Astrocyte (in vitro differentiated cells and primary cell): ENCODE results near the gene JAZF1. TPM values are rescaled to one million over a fixed set of nuclear protein-coding genes. Genes with fewer than 3 reads are reported as not detected.

Source experiments
- DNase-seq: peaks from one replicate; pipeline ENCODE4 v3.0.0-alpha.2; 2010; ENCODE audit warnings: low read depth
- FAIRE-seq: peaks from 2 replicates; lab custom pipeline; 2011; peaks lifted over from hg19 to GRCh38; lab: Jason Lieb, UNC
- H2AFZ ChIP-seq: 2 replicates; pipeline ENCODE4 v1.6.0; 2012; ENCODE audit warnings: low read depth, low read length, inconsistent platforms
- H3K27ac ChIP-seq: 2 replicates; pipeline ENCODE4 v1.5.1; 2011; ENCODE audit warnings: low read depth, low read length, inconsistent platforms
- H3K27me3 ChIP-seq: 2 replicates; pipeline ENCODE4 v1.6.0; 2011; ENCODE audit warnings: low read length, inconsistent platforms; ENCODE audit not compliant: insufficient read depth
- H3K36me3 ChIP-seq: 2 replicates; pipeline ENCODE4 v1.5.1; 2011; ENCODE audit warnings: low read length, inconsistent platforms; ENCODE audit not compliant: insufficient read depth
- H3K4me1 ChIP-seq: 2 replicates; pipeline ENCODE4 v1.5.1; 2011; ENCODE audit warnings: low read length, inconsistent platforms; ENCODE audit not compliant: insufficient read depth
- H3K4me2 ChIP-seq: 2 replicates; pipeline ENCODE4 v1.6.0; 2012; ENCODE audit warnings: low read length, inconsistent platforms
- H3K4me3 ChIP-seq: 2 replicates; pipeline ENCODE4 v1.5.1; 2011; ENCODE audit warnings: low read depth, mild to moderate bottlenecking, low read length, inconsistent platforms; ENCODE audit not compliant: insufficient read depth
- H3K79me2 ChIP-seq: 2 replicates; pipeline ENCODE4 v1.6.0; 2012; ENCODE audit warnings: mild to moderate bottlenecking, low read length, inconsistent platforms; ENCODE audit not compliant: insufficient read depth
- H3K9ac ChIP-seq: 2 replicates; pipeline ENCODE4 v1.6.0; 2012; ENCODE audit warnings: mild to moderate bottlenecking, low read length, inconsistent platforms
- H3K9me3 ChIP-seq: 2 replicates; pipeline ENCODE4 v1.5.1; 2012; ENCODE audit warnings: low read depth, mild to moderate bottlenecking, low read length, inconsistent platforms; ENCODE audit not compliant: insufficient read depth
- H4K20me1 ChIP-seq: 2 replicates; pipeline ENCODE4 v1.6.0; 2012; ENCODE audit warnings: low read length, inconsistent platforms; ENCODE audit not compliant: insufficient read depth
- H3K27ac Mint-ChIP-seq: one replicate; pipeline ENCODE4 v1.8.0; 2021; ENCODE audit warnings: mild to moderate bottlenecking, mixed read lengths; ENCODE audit not compliant: unreplicated experiment
- H3K27me3 Mint-ChIP-seq: one replicate; pipeline ENCODE4 v1.8.0; 2021; ENCODE audit warnings: low read depth, mixed read lengths; ENCODE audit not compliant: unreplicated experiment
- H3K36me3 Mint-ChIP-seq: one replicate; pipeline ENCODE4 v1.8.0; 2021; ENCODE audit warnings: low read depth, mixed read lengths; ENCODE audit not compliant: unreplicated experiment
- H3K4me1 Mint-ChIP-seq: one replicate; pipeline ENCODE4 v1.8.0; 2021; ENCODE audit warnings: low read depth, mixed read lengths; ENCODE audit not compliant: unreplicated experiment
- H3K4me3 Mint-ChIP-seq: one replicate; pipeline ENCODE4 v1.8.0; 2021; ENCODE audit warnings: mild to moderate bottlenecking, moderate library complexity, mixed read lengths; ENCODE audit not compliant: unreplicated experiment
- H3K9me3 Mint-ChIP-seq: one replicate; pipeline ENCODE4 v1.8.0; 2021; ENCODE audit warnings: mild to moderate bottlenecking, mixed read lengths; ENCODE audit not compliant: unreplicated experiment
- CTCF ChIP-seq: IDR thresholded peaks from 2 replicates; pipeline ENCODE4 v1.5.1; 2011; ENCODE audit warnings: low read depth, mild to moderate bottlenecking, inconsistent platforms, low read length, moderate library complexity; ENCODE audit not compliant: insufficient read depth
- EZH2 ChIP-seq: IDR thresholded peaks from 2 replicates; pipeline ENCODE4 v1.6.1; 2012; ENCODE audit warnings: mild to moderate bottlenecking, low read length, inconsistent platforms; ENCODE audit not compliant: insufficient read depth
- total RNA-seq: library from RNA; stranded (reverse); gene quantifications from 2 replicates; pipeline ENCODE4 v1.2.1, GENCODE V29; 2021

Gene JAZF1
- total RNA-seq, 1 donor from 2014 or later: 20.1 TPM

- TF ChIP-seq EZH2 (no peak), CTCF (no peak)
- no peak overlapping the region for H3K9ac ChIP-seq
- no peaks in the 10 kb centered on the region for H3K9me3 ChIP-seq
- H3K27ac ChIP-seq: no peak overlapping the region
- no peaks in the 10 kb centered on the region for H3K36me3 ChIP-seq
- Mint-ChIP-seq H3K9me3 (no peaks in the 10 kb centered on the region), H3K4me1 (peaks cover 7% of the 10 kb centered on the region), H3K27me3 (no peaks in the 10 kb centered on the region), H3K36me3 (peaks cover 2% of the 10 kb centered on the region), H3K27ac (no peak overlapping the region), H3K4me3 (no peak overlapping the region)
- H3K4me1 ChIP-seq: no peaks in the 10 kb centered on the region
- no peak overlapping the region for H2AFZ ChIP-seq
- DNase-seq (no peak), FAIRE-seq (no peak)
- H3K27me3 ChIP-seq: no peaks in the 10 kb centered on the region
- H3K4me2 ChIP-seq: no peak overlapping the region
- H3K79me2 ChIP-seq: peaks cover 3% of the 10 kb centered on the region
- no peak overlapping the region for H3K4me3 ChIP-seq
- peaks cover 26% of the 10 kb centered on the region for H4K20me1 ChIP-seq
Observed at GRCh38 chr7:27965650-27966049, 214.9 kb downstream of the JAZF1 start.

- TF ChIP-seq EZH2 (no peak), CTCF (no peak)
- DNase-seq (no peak), FAIRE-seq (no peak)
- H3K4me1 Mint-ChIP-seq: peaks cover 9% of the 10 kb centered on the region
- H3K27me3 Mint-ChIP-seq: no peaks in the 10 kb centered on the region
- Histone ChIP-seq H3K9ac (no peak overlapping the region), H3K27me3 (no peaks in the 10 kb centered on the region), H2AFZ (no peak overlapping the region), H3K4me2 (no peak overlapping the region), H3K27ac (no peak overlapping the region), H3K4me1 (no peaks in the 10 kb centered on the region), H3K36me3 (no peaks in the 10 kb centered on the region), H3K4me3 (no peak overlapping the region), H3K9me3 (no peaks in the 10 kb centered on the region), H3K79me2 (peaks cover 3% of the 10 kb centered on the region), H4K20me1 (peaks cover 28% of the 10 kb centered on the region)
- H3K36me3 Mint-ChIP-seq: peaks cover 2% of the 10 kb centered on the region
- no peak overlapping the region for H3K27ac Mint-ChIP-seq
- H3K9me3 Mint-ChIP-seq: no peaks in the 10 kb centered on the region
- H3K4me3 Mint-ChIP-seq: no peak overlapping the region
Observed at GRCh38 chr7:27964820-27965219, 215.8 kb downstream of the JAZF1 start.

GRCh38 chr7:27963056-27963455 lies 217.5 kb downstream of the JAZF1 start:
- Histone ChIP-seq H3K4me3 (no peak overlapping the region), H3K27ac (no peak overlapping the region), H3K27me3 (no peaks in the 10 kb centered on the region), H3K9ac (no peak overlapping the region), H3K79me2 (no peaks in the 10 kb centered on the region), H4K20me1 (peaks cover 22% of the 10 kb centered on the region), H3K4me2 (no peak overlapping the region), H3K4me1 (no peaks in the 10 kb centered on the region), H3K36me3 (no peaks in the 10 kb centered on the region), H3K9me3 (no peaks in the 10 kb centered on the region), H2AFZ (no peak overlapping the region)
- H3K9me3 Mint-ChIP-seq: no peaks in the 10 kb centered on the region
- FAIRE-seq: no peak
- H3K4me3 Mint-ChIP-seq: no peak overlapping the region
- no peak for DNase-seq
- H3K36me3 Mint-ChIP-seq: peaks cover 2% of the 10 kb centered on the region
- no peak for TF ChIP-seq CTCF
- no peak for TF ChIP-seq EZH2
- H3K27ac Mint-ChIP-seq: no peak overlapping the region
- peaks cover 9% of the 10 kb centered on the region for H3K4me1 Mint-ChIP-seq
- H3K27me3 Mint-ChIP-seq: no peaks in the 10 kb centered on the region
